GM13977 (cell line): ENCODE results near the gene PCDHB6.
"Not testable (repeated sequence)": the region's sequence is repeated elsewhere in the genome, so short reads cannot be mapped to it uniquely, and the experiment has no call there.

Experiments used
- DNase-seq: peaks from one replicate; pipeline ENCODE4 v3.0.0; 2012; ENCODE audit warnings: low spot score
- in situ Hi-C: fragments of 300-500 bp; cut with MboI; formaldehyde crosslinking; loops from one replicate; pipeline ENCODE4 v1.12.0; 2022; ENCODE audit warnings: low sequenced_read_pairs, low pct_unique_long_range_greater_than_20kb, mixed read lengths, inconsistent platforms; ENCODE audit not compliant: unreplicated experiment
- TF ChIP-seq, protein P1 (sequence below): IDR thresholded peaks from 2 replicates; pipeline ENCODE4 v1.5.1; 2012; ENCODE audit warnings: mild to moderate bottlenecking, control low read depth; ENCODE audit not compliant: insufficient read depth; ENCODE audit errors: extremely low read depth, missing control alignments

The PCDHB6 gene

DNA sequence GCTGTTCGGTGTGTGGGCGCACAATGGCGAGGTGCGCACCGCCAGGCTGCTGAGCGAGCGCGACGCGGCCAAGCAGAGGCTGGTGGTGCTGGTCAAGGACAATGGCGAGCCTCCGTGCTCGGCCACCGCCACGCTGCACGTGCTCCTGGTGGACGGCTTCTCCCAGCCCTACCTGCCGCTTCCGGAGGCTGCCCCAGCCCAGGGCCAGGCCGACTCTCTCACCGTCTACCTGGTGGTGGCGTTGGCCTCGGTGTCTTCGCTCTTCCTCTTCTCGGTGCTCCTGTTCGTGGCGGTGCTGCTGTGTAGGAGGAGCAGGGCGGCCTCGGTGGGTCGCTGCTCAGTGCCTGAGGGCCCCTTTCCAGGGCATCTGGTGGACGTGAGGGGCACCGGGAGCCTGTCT lies 30.0 kb downstream of the PCDHB6 start:
- DNase-seq, in situ Hi-C loops: not testable (repeated sequence)

GRCh38 chr5:141180313-141180712 lies 30.5 kb downstream of the PCDHB6 start:
- no peak for DNase-seq
- TF ChIP-seq, protein P1, sequence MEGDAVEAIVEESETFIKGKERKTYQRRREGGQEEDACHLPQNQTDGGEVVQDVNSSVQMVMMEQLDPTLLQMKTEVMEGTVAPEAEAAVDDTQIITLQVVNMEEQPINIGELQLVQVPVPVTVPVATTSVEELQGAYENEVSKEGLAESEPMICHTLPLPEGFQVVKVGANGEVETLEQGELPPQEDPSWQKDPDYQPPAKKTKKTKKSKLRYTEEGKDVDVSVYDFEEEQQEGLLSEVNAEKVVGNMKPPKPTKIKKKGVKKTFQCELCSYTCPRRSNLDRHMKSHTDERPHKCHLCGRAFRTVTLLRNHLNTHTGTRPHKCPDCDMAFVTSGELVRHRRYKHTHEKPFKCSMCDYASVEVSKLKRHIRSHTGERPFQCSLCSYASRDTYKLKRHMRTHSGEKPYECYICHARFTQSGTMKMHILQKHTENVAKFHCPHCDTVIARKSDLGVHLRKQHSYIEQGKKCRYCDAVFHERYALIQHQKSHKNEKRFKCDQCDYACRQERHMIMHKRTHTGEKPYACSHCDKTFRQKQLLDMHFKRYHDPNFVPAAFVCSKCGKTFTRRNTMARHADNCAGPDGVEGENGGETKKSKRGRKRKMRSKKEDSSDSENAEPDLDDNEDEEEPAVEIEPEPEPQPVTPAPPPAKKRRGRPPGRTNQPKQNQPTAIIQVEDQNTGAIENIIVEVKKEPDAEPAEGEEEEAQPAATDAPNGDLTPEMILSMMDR = no peak
- in situ Hi-C loops = no loop called here

- TF ChIP-seq, protein P1 = no peak
- no peak for DNase-seq
- in situ Hi-C loops = no loop called here
Measured at GRCh38 chr5:141182248-141182647, 32.4 kb downstream of the PCDHB6 start, which contains the start of gene PCDHB16. Gene PCDHB16 (plus strand): TSS chr5:141182387. CDS start chr5:141182560, 173 bp downstream.

DNA sequence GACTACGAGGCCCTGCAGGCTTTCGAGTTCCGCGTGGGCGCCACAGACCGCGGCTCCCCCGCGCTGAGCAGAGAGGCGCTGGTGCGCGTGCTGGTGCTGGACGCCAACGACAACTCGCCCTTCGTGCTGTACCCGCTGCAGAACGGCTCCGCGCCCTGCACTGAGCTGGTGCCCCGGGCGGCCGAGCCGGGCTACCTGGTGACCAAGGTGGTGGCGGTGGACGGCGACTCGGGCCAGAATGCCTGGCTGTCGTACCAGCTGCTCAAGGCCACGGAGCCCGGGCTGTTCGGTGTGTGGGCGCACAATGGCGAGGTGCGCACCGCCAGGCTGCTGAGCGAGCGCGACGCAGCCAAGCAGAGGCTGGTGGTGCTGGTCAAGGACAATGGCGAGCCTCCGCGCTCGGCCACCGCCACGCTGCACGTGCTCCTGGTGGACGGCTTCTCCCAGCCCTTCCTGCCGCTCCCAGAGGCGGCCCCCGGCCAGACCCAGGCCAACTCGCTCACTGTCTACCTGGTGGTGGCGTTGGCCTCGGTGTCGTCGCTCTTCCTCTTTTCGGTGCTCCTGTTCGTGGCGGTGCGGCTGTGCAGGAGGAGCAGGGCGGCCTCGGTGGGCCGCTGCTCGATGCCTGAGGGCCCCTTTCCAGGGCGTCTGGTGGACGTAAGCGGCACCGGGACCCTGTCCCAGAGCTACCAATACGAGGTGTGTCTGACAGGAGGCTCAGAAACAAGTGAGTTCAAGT lies 34.4 kb downstream of the PCDHB6 start:
- DNase-seq, in situ Hi-C loops: not testable (repeated sequence)

GRCh38 chr5:141186897-141187512 lies 37.1 kb downstream of the PCDHB6 start, which contains the start of gene PCDHB9:
Gene PCDHB9 (plus strand): TSS chr5:141187161. CDS start chr5:141187319, 158 bp downstream.
- in situ Hi-C loops = no loop called here
- DNase-seq = no peak
- TF ChIP-seq, protein P1 = peak; percentile 48

DNA sequence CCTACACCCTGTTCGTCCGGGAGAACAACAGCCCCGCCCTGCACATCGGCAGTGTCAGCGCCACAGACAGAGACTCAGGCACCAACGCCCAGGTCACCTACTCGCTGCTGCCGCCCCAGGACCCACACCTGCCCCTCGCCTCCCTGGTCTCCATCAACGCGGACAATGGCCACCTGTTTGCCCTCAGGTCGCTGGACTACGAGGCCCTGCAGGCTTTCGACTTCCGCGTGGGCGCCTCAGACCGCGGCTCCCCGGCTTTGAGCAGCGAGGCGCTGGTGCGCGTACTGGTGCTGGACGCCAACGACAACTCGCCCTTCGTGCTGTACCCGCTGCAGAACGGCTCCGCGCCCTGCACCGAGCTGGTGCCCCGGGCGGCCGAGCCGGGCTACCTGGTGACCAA lies 38.8 kb downstream of the PCDHB6 start:
- in situ Hi-C loops, DNase-seq: not testable (repeated sequence)

GRCh38 chr5:141189131-141189530 lies 39.3 kb downstream of the PCDHB6 start:
- DNase-seq, in situ Hi-C loops: not testable (repeated sequence)

DNA sequence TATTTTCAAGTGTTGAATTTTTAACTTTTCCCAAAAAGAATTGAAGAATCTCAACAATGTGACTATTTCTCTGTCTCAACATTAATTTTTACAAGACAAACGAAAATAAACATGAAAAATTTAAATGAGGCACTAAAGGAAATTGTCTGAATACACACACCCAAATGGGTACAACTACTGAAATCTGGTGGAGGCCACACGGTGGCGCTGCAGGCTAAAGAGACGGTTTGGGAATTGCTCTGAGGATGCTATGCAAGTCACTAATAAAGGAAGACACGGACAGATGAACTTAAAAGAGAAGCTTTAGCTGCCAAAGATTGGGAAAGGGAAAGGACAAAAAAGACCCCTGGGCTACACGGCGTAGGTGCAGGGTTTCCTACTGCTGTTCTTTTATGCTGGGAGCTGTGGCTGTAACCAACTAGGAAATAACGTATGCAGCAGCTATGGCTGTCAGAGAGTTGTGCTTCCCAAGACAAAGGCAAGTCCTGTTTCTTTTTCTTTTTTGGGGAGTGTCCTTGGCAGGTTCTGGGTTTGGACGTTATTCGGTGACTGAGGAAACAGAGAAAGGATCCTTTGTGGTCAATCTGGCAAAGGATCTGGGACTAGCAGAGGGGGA lies 42.4 kb downstream of the PCDHB6 start, which contains the start of gene PCDHB10:
Gene PCDHB10, plus strand, starts transcription at position 244 of the 616 bp plus-strand sequence. Its CDS starts 200 bp downstream, at position 444.
- in situ Hi-C loops = no loop called here
- TF ChIP-seq, protein P1 = peak; percentile 38
- DNase-seq = peak; percentile 43

GRCh38 chr5:141194332-141194731 lies 44.5 kb downstream of the PCDHB6 start:
- in situ Hi-C loops, DNase-seq: not testable (repeated sequence)
